ENCODE data around the gene CDHR1. TPM values are rescaled to one million over a fixed set of nuclear protein-coding genes. Genes with fewer than 3 reads are reported as not detected.

The CDHR1 gene
- total and polyA plus RNA-seq, 7 donors, result 0.27 to 26.6 (median 2.4) TPM

Other genes starting within 250 kb of the CDHR1 start
- gene GHITM, start 55.0 kb upstream of the CDHR1 start, total RNA-seq, result 100 to 1,000 TPM; 140 to 212 (median 186) TPM
- gene GHITM, start 55.0 kb upstream of the CDHR1 start, polyA plus RNA-seq, result 100 to 1,000 TPM; 277 to 618 (median 342) TPM
- not detected for gene GPR15LG, start 20.7 kb upstream of the CDHR1 start, total RNA-seq
- 100 to 1,000 TPM; 293 to 652 (median 324) TPM for gene GPR15LG, start 20.7 kb upstream of the CDHR1 start, polyA plus RNA-seq
- not detected for gene LRIT2, start 31.0 kb downstream of the CDHR1 start, total RNA-seq
- under 1 TPM in 1 of 3 donors, not detected in 2; 0.03 TPM for gene LRIT2, start 31.0 kb downstream of the CDHR1 start, polyA plus RNA-seq
- gene LRIT1, start 47.0 kb downstream of the CDHR1 start, total RNA-seq, result not detected
- not detected for gene LRIT1, start 47.0 kb downstream of the CDHR1 start, polyA plus RNA-seq
- gene RGR, start 50.5 kb downstream of the CDHR1 start, total RNA-seq, result 1 to 10 TPM in 2 of 4 donors, under 1 TPM in 1, not detected in 1; 0.82 to 3.6 (median 1.4) TPM
- not detected for gene RGR, start 50.5 kb downstream of the CDHR1 start, polyA plus RNA-seq
- 100 to 1,000 TPM in 1 of 4 donors, 10 to 100 TPM in 3; 83.2 to 101 (median 91.2) TPM for gene CCSER2, start 134.1 kb downstream of the CDHR1 start, total RNA-seq
- 10 to 100 TPM; 10.2 to 11.5 (median 10.4) TPM for gene CCSER2, start 134.1 kb downstream of the CDHR1 start, polyA plus RNA-seq